Effector memory CD8-positive, alpha-beta T cell (primary cell): ENCODE measurements around the gene CDK8.

ENCODE experiments used
- ATAC-seq: fragments of 150-1000 bp; cut with Tn5 transposase; replicated peaks from 2 replicates; pipeline ENCODE4 v1.10.0; 2021; ENCODE audit warnings: mild to moderate bottlenecking, moderate library complexity
- DNase-seq, 3 experiments: peaks; one replicate each; pipeline ENCODE4 v3.0.0; 2021
- H3K27ac Mint-ChIP-seq, 2 donors: one replicate each; pipeline ENCODE4 v1.8.0; 2022; ENCODE audit warnings: mild to moderate bottlenecking in 2 of 2, mixed read lengths in 2 of 2, moderate library complexity in 2 of 2
- H3K27me3 Mint-ChIP-seq, 2 donors: one replicate each; pipeline ENCODE4 v1.8.0; 2022; ENCODE audit warnings: mixed read lengths in 2 of 2
- H3K36me3 Mint-ChIP-seq: one replicate; pipeline ENCODE4 v1.8.0; 2022; ENCODE audit warnings: mild to moderate bottlenecking, moderate library complexity, mixed read lengths; ENCODE audit not compliant: insufficient read depth
- H3K4me1 Mint-ChIP-seq, 2 donors: one replicate each; pipeline ENCODE4 v1.8.0; 2022; ENCODE audit warnings: low read depth in 2 of 2, mixed read lengths in 2 of 2
- H3K4me3 Mint-ChIP-seq, 2 donors: one replicate each; pipeline ENCODE4 v1.8.0; 2022; ENCODE audit warnings: mild to moderate bottlenecking in 2 of 2, mixed read lengths in 2 of 2, moderate library complexity in 2 of 2
- H3K9me3 Mint-ChIP-seq, 2 donors: one replicate each; pipeline ENCODE4 v1.8.0; 2022; ENCODE audit warnings: mixed read lengths in 2 of 2
- total RNA-seq, 9 experiments: gene quantifications; one replicate each; lab custom pipeline; 2026; lab: John Stamatoyannopoulos, UW

The CDK8 gene
- 18.9 to 33.0 (median 28.4) reads per million in 9 experiments for total RNA-seq

- Mint-ChIP-seq H3K27ac (peak within 1 kb of the TSS; percentile 79 to 95), H3K9me3 (no peaks in the 10 kb centered on the region), H3K4me3 (peak within 1 kb of the TSS; percentile 92 to 96), H3K27me3 (no peaks in the 10 kb centered on the region), H3K36me3 (peaks cover 14% of the 10 kb centered on the region), H3K4me1 (peaks cover 9 to 30% of the 10 kb centered on the region in 2 donors)
- ATAC-seq (peak; percentile 83), DNase-seq (peak; percentile 87 to 92 (median 87))
These were observed at the start of gene CDK8 for GRCh38 chr13:26253787-26254582. TSS of gene CDK8 (plus strand) at chr13:26254129. CDS start at chr13:26254642, 513 bp downstream.

- peaks cover 43% of the 10 kb centered on the region for H3K36me3 Mint-ChIP-seq
- H3K27ac Mint-ChIP-seq = no peak overlapping the region
- DNase-seq (no peak), ATAC-seq (no peak)
- no peaks in the 10 kb centered on the region for H3K27me3 Mint-ChIP-seq
- no peaks in the 10 kb centered on the region for H3K9me3 Mint-ChIP-seq
- peaks cover 5 to 13% of the 10 kb centered on the region in 2 donors for H3K4me1 Mint-ChIP-seq
- no peak overlapping the region for H3K4me3 Mint-ChIP-seq
These were observed 45.6 kb upstream of the CDK8 start for GRCh38 chr13:26208287-26208686.

- ATAC-seq (no peak), DNase-seq (no peak)
- peaks cover 13 to 24% of the 10 kb centered on the region in 2 donors for H3K4me1 Mint-ChIP-seq
- peaks cover 67% of the 10 kb centered on the region for H3K36me3 Mint-ChIP-seq
- no peaks in the 10 kb centered on the region for H3K27me3 Mint-ChIP-seq
- H3K9me3 Mint-ChIP-seq = no peaks in the 10 kb centered on the region
- no peak overlapping the region for H3K4me3 Mint-ChIP-seq
- H3K27ac Mint-ChIP-seq = no peak overlapping the region
These were observed 40.6 kb upstream of the CDK8 start for GRCh38 chr13:26213345-26213744.

GRCh38 chr13:26213982-26214381, 39.9 kb upstream of the CDK8 start:
- peaks cover 11 to 20% of the 10 kb centered on the region in 2 donors for H3K4me1 Mint-ChIP-seq
- no peaks in the 10 kb centered on the region for H3K27me3 Mint-ChIP-seq
- no peaks in the 10 kb centered on the region for H3K9me3 Mint-ChIP-seq
- ATAC-seq (no peak), DNase-seq (no peak)
- no peak overlapping the region for H3K4me3 Mint-ChIP-seq
- H3K36me3 Mint-ChIP-seq = peaks cover 64% of the 10 kb centered on the region
- H3K27ac Mint-ChIP-seq = no peak overlapping the region

DNA sequence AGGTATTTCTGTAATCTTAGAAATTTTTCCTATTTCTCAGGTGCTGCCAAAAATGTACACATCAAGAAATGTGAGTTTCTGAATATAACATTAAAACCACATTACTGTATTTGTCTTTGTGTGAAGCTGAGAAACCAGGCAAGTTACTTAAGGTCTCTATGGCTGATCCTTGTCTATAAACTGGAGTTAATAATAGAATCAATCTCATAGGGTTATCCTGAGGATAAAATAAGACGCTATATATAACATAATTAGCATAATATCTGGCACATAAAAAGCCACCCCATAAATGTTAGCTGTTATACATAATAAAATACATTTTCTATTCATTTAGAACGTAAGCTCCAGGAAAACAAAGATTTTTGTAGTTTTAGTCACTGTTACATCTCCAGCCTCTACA, 37.9 kb upstream of the CDK8 start:
- Mint-ChIP-seq H3K9me3 (no peaks in the 10 kb centered on the region), H3K27me3 (no peaks in the 10 kb centered on the region), H3K4me1 (peaks cover 21 to 27% of the 10 kb centered on the region in 2 donors), H3K36me3 (peaks cover 65% of the 10 kb centered on the region), H3K4me3 (no peak overlapping the region), H3K27ac (no peak overlapping the region)
- ATAC-seq (no peak), DNase-seq (no peak)

GRCh38 chr13:26219726-26220125, 34.2 kb upstream of the CDK8 start:
- Mint-ChIP-seq H3K9me3 (peaks cover 0 to 8% of the 10 kb centered on the region in 2 donors), H3K36me3 (peaks cover 60% of the 10 kb centered on the region), H3K27ac (no peak overlapping the region), H3K27me3 (no peaks in the 10 kb centered on the region), H3K4me3 (peak overlapping the region; percentile 96 to 99), H3K4me1 (peaks cover 32 to 34% of the 10 kb centered on the region in 2 donors)
- ATAC-seq = no peak
- DNase-seq = no peak

DNA sequence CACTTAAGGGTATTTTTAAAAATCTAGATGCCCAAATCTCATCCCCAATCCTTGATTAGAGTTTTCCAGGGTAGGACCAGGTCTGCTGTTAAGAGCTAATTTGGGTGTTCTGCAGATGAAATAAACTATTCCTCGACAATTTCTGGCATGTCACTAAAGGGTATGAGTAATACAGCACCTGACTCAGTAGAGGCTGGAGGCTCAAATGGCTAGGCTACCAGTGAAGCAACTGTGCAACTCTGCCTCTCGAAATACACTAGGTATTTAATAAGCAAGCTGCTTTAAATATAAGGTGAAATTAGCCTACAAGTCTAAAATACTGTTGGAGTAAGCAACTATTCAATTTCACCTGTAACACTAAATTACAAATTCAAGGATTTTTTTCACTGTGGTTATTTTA, 33.4 kb upstream of the CDK8 start:
- Mint-ChIP-seq H3K4me3 (peak overlapping the region; percentile 96 to 99), H3K27me3 (peaks cover 0 to 2% of the 10 kb centered on the region in 2 donors), H3K4me1 (peaks cover 29 to 30% of the 10 kb centered on the region in 2 donors), H3K36me3 (peaks cover 53% of the 10 kb centered on the region), H3K27ac (peak overlapping the region in 1 of 2 donors; percentile 96), H3K9me3 (peaks cover 0 to 8% of the 10 kb centered on the region in 2 donors)
- DNase-seq (no peak), ATAC-seq (no peak)

DNA sequence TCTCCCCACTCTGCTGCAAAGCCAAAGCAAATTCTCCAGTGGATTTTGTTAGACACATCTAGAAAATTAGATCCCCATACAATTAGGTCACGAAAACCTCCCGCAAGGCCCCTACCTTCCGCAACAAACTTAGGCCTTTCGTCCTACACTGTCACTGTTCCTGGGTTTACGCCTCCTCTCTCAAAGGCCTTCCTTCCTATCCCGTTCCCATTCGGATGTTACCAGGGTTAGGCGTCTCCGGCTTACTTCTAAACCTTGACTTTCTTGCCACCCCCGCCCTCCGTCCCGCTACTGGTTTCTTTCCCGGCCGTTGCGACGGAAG, 32.6 kb upstream of the CDK8 start:
- no peak for DNase-seq

DNA sequence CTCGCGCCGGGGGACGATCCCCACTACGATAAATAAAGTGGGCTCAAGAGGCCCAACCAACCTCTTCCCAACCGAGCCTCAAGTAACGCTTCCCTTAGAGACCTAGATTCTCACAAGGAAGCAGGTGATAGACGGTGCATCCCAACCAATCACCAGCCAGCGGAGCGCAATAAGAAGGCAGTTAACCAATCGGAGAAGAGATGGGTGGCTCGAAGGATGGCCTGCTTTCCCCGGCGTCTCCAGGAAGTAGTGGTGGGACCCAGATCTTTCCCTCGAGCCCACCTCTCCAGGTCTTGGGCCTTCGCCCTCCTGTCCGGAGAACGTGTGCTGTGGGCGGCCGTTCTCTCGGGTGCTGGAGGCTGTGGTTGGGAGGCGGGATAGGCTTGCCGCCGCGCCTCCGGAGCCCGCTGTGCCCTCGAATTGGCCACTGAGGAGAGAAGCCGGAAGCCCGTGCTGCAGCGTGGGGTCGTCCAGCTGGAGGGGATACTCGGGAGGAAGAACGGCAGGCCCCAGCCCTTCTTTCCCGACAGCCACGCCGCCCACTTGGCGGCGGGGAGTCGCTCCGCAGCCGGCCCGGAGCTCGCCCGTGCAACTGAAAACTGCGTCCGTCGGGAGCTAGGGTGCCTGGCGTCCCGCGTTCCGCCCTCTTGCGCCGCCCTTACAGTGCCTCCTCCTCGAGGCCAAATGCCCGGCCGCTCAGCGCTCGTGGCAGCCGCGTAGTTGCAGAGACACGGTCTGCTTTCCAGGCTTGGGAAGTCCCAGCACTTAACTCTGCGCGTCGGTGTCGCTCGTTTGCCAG, 32.0 kb upstream of the CDK8 start, which contains the start of gene RNF6:
Gene RNF6, minus strand, starts transcription at position 594 of the 799 bp plus-strand sequence. CDS start 2,665 bp downstream, outside the sequence.
- H3K9me3 Mint-ChIP-seq = peaks cover 0 to 8% of the 10 kb centered on the region in 2 donors
- DNase-seq (peak; percentile 82 to 91 (median 84)), ATAC-seq (peak; percentile 94)
- H3K36me3 Mint-ChIP-seq = peaks cover 45% of the 10 kb centered on the region
- H3K27me3 Mint-ChIP-seq = peaks cover 5 to 10% of the 10 kb centered on the region in 2 donors
- peak within 1 kb of the TSS; percentile 96 to 98 for H3K27ac Mint-ChIP-seq
- peak within 1 kb of the TSS; percentile 96 to 99 for H3K4me3 Mint-ChIP-seq
- H3K4me1 Mint-ChIP-seq = peaks cover 29 to 30% of the 10 kb centered on the region in 2 donors

More for the DNA sequence above, 32.6 kb upstream of the CDK8 start:
- H3K9me3 Mint-ChIP-seq = peaks cover 0 to 8% of the 10 kb centered on the region in 2 donors
- H3K27me3 Mint-ChIP-seq = peaks cover 3 to 10% of the 10 kb centered on the region in 2 donors
- ATAC-seq = peak; percentile 7
- peak overlapping the region; percentile 96 to 98 for H3K27ac Mint-ChIP-seq
- peak overlapping the region; percentile 96 to 99 for H3K4me3 Mint-ChIP-seq
- H3K4me1 Mint-ChIP-seq = peaks cover 29 to 30% of the 10 kb centered on the region in 2 donors
- H3K36me3 Mint-ChIP-seq = peaks cover 51% of the 10 kb centered on the region

- peak; percentile 54 for ATAC-seq
These were observed 31.3 kb upstream of the CDK8 start for GRCh38 chr13:26222520-26223046.

GRCh38 chr13:26225896-26226617, 27.9 kb upstream of the CDK8 start:
- Mint-ChIP-seq H3K4me1 (peaks cover 18 to 19% of the 10 kb centered on the region in 2 donors), H3K27me3 (peaks cover 14 to 15% of the 10 kb centered on the region in 2 donors), H3K27ac (no peak overlapping the region), H3K4me3 (no peak overlapping the region), H3K36me3 (peaks cover 18% of the 10 kb centered on the region), H3K9me3 (peaks cover 0 to 8% of the 10 kb centered on the region in 2 donors)
- ATAC-seq = no peak
- no peak for DNase-seq

More at GRCh38 chr13:26222520-26223046, 31.3 kb upstream of the CDK8 start:
- Mint-ChIP-seq H3K27me3 (peaks cover 11 to 13% of the 10 kb centered on the region in 2 donors), H3K9me3 (peaks cover 0 to 8% of the 10 kb centered on the region in 2 donors), H3K27ac (peak overlapping the region; percentile 96 to 98), H3K4me1 (peaks cover 29 to 30% of the 10 kb centered on the region in 2 donors), H3K36me3 (peaks cover 38% of the 10 kb centered on the region), H3K4me3 (peak overlapping the region; percentile 96 to 99)
- DNase-seq = no peak

- Mint-ChIP-seq H3K27me3 (peaks cover 15 to 26% of the 10 kb centered on the region in 2 donors), H3K4me3 (no peak overlapping the region), H3K9me3 (peaks cover 0 to 8% of the 10 kb centered on the region in 2 donors), H3K4me1 (peaks cover 11% of the 10 kb centered on the region in 2 donors), H3K36me3 (peaks cover 5% of the 10 kb centered on the region), H3K27ac (no peak overlapping the region)
- ATAC-seq (no peak), DNase-seq (no peak)
These were observed 26.6 kb upstream of the CDK8 start for GRCh38 chr13:26227166-26227971.
